ENCODE measurements around the gene NCKAP5.

Gene NCKAP5

GRCh38 chr2:133557614-133558013 lies 10.6 kb downstream of the NCKAP5 start:
- Histone ChIP-seq H3K4me3 (ENCODE audit: insufficient read depth, low read depth, low read length) (no peak overlapping the region), H3K4me1 (ENCODE audit: control insufficient read depth, insufficient read depth, low read length) (no peaks in the 10 kb centered on the region), H3K9me3 (ENCODE audit: control insufficient read depth, low read length) (no peaks in the 10 kb centered on the region), H3K27me3 (ENCODE audit: control insufficient read depth, insufficient read depth, low read length, poor library complexity, severe bottlenecking) (no peaks in the 10 kb centered on the region), H3K27ac (ENCODE audit: insufficient read depth, low read depth, low read length, poor library complexity, severe bottlenecking) (no peak overlapping the region), H3K36me3 (ENCODE audit: control insufficient read depth, insufficient read depth, low read length) (no peaks in the 10 kb centered on the region)
- 82 to 86% methylated on average over 3 of the region's 3 CpGs for WGBS, 2 experiments

DNA sequence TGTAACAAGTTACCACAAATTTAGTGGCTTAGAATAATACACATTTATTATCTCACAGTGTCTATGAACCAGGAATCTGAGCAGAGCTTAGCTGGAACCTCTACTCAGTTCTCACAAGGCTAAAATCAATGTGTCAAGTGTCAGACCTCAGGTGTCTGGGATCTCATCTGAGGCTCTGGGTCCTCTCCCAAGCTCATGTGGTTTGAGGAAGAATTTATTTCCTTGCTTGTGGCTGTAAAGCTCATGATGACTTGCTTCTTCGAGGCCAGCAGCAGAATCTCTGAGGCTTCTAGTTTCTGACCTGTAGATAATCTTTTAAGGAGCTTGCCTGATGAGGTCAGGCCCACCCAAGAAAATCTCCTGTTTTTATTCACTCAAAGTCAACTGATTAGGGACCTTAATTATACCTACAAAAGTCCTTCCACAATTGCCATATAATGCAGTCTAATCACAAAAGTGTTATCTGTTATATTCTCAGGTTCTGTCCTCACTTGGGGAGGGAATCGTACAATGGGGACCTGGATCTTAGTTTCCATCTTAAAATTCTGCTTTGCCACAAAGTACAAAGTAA lies 14.3 kb downstream of the NCKAP5 start:
- H3K27me3 ChIP-seq (ENCODE audit: control insufficient read depth, insufficient read depth, low read length, poor library complexity, severe bottlenecking), result no peaks in the 10 kb centered on the region
- H3K36me3 ChIP-seq (ENCODE audit: control insufficient read depth, insufficient read depth, low read length), result no peaks in the 10 kb centered on the region
- no peaks in the 10 kb centered on the region for H3K4me1 ChIP-seq (ENCODE audit: control insufficient read depth, insufficient read depth, low read length)
- WGBS, 2 experiments, result 90 to 97% methylated on average over 2 of the region's 2 CpGs
- H3K9me3 ChIP-seq (ENCODE audit: control insufficient read depth, low read length), result no peaks in the 10 kb centered on the region
- H3K4me3 ChIP-seq (ENCODE audit: insufficient read depth, low read depth, low read length), result no peak overlapping the region
- H3K27ac ChIP-seq (ENCODE audit: insufficient read depth, low read depth, low read length, poor library complexity, severe bottlenecking), result no peak overlapping the region

DNA sequence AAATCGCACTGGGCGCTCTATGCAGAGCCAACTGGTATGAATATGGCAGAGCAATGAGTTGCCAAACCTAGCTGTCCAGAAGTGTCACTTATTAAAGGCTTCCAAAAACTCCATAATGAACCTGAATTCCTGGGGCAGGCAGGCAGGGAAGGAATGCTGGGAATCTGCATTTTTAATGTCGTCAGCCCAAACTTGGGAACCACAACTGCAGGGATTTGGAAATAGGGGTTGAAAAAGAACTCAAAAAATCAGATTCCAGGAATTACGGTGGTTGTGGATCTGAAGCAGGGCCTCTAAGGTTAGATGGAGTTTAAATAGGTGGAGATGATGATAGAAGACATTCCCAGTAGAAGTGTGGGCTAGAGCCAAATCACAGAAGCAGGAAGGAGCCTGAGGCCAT lies 15.0 kb downstream of the NCKAP5 start:
- no peaks in the 10 kb centered on the region for H3K9me3 ChIP-seq (ENCODE audit: control insufficient read depth, low read length)
- no peak overlapping the region for H3K4me3 ChIP-seq (ENCODE audit: insufficient read depth, low read depth, low read length)
- no peaks in the 10 kb centered on the region for H3K36me3 ChIP-seq (ENCODE audit: control insufficient read depth, insufficient read depth, low read length)
- H3K4me1 ChIP-seq (ENCODE audit: control insufficient read depth, insufficient read depth, low read length), result no peaks in the 10 kb centered on the region
- H3K27me3 ChIP-seq (ENCODE audit: control insufficient read depth, insufficient read depth, low read length, poor library complexity, severe bottlenecking), result no peaks in the 10 kb centered on the region
- no peak overlapping the region for H3K27ac ChIP-seq (ENCODE audit: insufficient read depth, low read depth, low read length, poor library complexity, severe bottlenecking)
- WGBS, 2 experiments, result 93 to 95% methylated on average over 4 of the region's 4 CpGs

GRCh38 chr2:133552821-133553220 lies 15.4 kb downstream of the NCKAP5 start:
- WGBS, 2 experiments, result 88 to 93% methylated on average over 1 to 2 of the region's 2 CpGs
- no peaks in the 10 kb centered on the region for H3K9me3 ChIP-seq (ENCODE audit: control insufficient read depth, low read length)
- H3K27ac ChIP-seq (ENCODE audit: insufficient read depth, low read depth, low read length, poor library complexity, severe bottlenecking), result no peak overlapping the region
- H3K36me3 ChIP-seq (ENCODE audit: control insufficient read depth, insufficient read depth, low read length), result no peaks in the 10 kb centered on the region
- H3K4me1 ChIP-seq (ENCODE audit: control insufficient read depth, insufficient read depth, low read length), result no peaks in the 10 kb centered on the region
- no peaks in the 10 kb centered on the region for H3K27me3 ChIP-seq (ENCODE audit: control insufficient read depth, insufficient read depth, low read length, poor library complexity, severe bottlenecking)
- H3K4me3 ChIP-seq (ENCODE audit: insufficient read depth, low read depth, low read length), result no peak overlapping the region

DNA sequence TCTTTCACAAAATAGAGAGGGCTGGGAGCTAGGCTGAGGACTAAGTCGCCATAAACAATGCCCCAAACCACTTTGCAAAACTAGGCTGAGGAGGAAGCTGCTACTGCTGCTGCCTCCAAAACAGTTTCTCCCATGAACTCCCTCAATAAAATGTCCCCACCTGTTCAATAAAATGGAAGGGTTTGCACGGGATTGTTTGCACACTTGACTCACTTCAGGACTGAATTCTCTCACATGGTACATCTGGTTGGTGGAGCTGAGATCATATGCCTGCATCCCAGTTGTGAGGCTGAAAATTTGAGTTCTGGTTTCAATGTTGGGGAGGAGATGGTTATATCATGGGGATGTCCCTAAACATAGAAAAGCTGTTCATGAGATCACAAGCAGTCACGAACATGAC lies 26.5 kb downstream of the NCKAP5 start:
- Histone ChIP-seq H3K36me3 (ENCODE audit: control insufficient read depth, insufficient read depth, low read length) (no peaks in the 10 kb centered on the region), H3K9me3 (ENCODE audit: control insufficient read depth, low read length) (no peaks in the 10 kb centered on the region), H3K4me3 (ENCODE audit: insufficient read depth, low read depth, low read length) (no peak overlapping the region), H3K27me3 (ENCODE audit: control insufficient read depth, insufficient read depth, low read length, poor library complexity, severe bottlenecking) (no peaks in the 10 kb centered on the region), H3K4me1 (ENCODE audit: control insufficient read depth, insufficient read depth, low read length) (no peaks in the 10 kb centered on the region), H3K27ac (ENCODE audit: insufficient read depth, low read depth, low read length, poor library complexity, severe bottlenecking) (no peak overlapping the region)
- WGBS, 2 experiments, result 88 to 94% methylated on average over 3 of the region's 3 CpGs

- Histone ChIP-seq H3K36me3 (ENCODE audit: control insufficient read depth, insufficient read depth, low read length) (no peaks in the 10 kb centered on the region), H3K9me3 (ENCODE audit: control insufficient read depth, low read length) (no peaks in the 10 kb centered on the region), H3K27ac (ENCODE audit: insufficient read depth, low read depth, low read length, poor library complexity, severe bottlenecking) (no peak overlapping the region), H3K4me1 (ENCODE audit: control insufficient read depth, insufficient read depth, low read length) (no peaks in the 10 kb centered on the region), H3K4me3 (ENCODE audit: insufficient read depth, low read depth, low read length) (no peak overlapping the region), H3K27me3 (ENCODE audit: control insufficient read depth, insufficient read depth, low read length, poor library complexity, severe bottlenecking) (no peaks in the 10 kb centered on the region)
- 78% methylated on average over 1 of the region's 1 CpG; no CpG with 5 or more reads in 1 of the 2 experiments for WGBS, 2 experiments
These were observed 26.9 kb downstream of the NCKAP5 start for GRCh38 chr2:133541376-133541775.

- H3K9me3 ChIP-seq (ENCODE audit: control insufficient read depth, low read length), result no peaks in the 10 kb centered on the region
- H3K27me3 ChIP-seq (ENCODE audit: control insufficient read depth, insufficient read depth, low read length, poor library complexity, severe bottlenecking), result no peaks in the 10 kb centered on the region
- WGBS, 2 experiments, result 91 to 95% methylated on average over 4 of the region's 4 CpGs
- H3K36me3 ChIP-seq (ENCODE audit: control insufficient read depth, insufficient read depth, low read length), result no peaks in the 10 kb centered on the region
- H3K4me3 ChIP-seq (ENCODE audit: insufficient read depth, low read depth, low read length), result no peak overlapping the region
- no peak overlapping the region for H3K27ac ChIP-seq (ENCODE audit: insufficient read depth, low read depth, low read length, poor library complexity, severe bottlenecking)
- no peaks in the 10 kb centered on the region for H3K4me1 ChIP-seq (ENCODE audit: control insufficient read depth, insufficient read depth, low read length)
These were observed 35.3 kb downstream of the NCKAP5 start for GRCh38 chr2:133532919-133533318.

- Histone ChIP-seq H3K4me3 (ENCODE audit: insufficient read depth, low read depth, low read length) (no peak overlapping the region), H3K27me3 (ENCODE audit: control insufficient read depth, insufficient read depth, low read length, poor library complexity, severe bottlenecking) (no peaks in the 10 kb centered on the region), H3K4me1 (ENCODE audit: control insufficient read depth, insufficient read depth, low read length) (no peaks in the 10 kb centered on the region), H3K27ac (ENCODE audit: insufficient read depth, low read depth, low read length, poor library complexity, severe bottlenecking) (no peak overlapping the region), H3K36me3 (ENCODE audit: control insufficient read depth, insufficient read depth, low read length) (no peaks in the 10 kb centered on the region), H3K9me3 (ENCODE audit: control insufficient read depth, low read length) (no peaks in the 10 kb centered on the region)
- 83 to 85% methylated on average over 2 of the region's 2 CpGs for WGBS, 2 experiments
These were observed 36.9 kb downstream of the NCKAP5 start for GRCh38 chr2:133531382-133531781.

- Histone ChIP-seq H3K36me3 (ENCODE audit: control insufficient read depth, insufficient read depth, low read length) (no peaks in the 10 kb centered on the region), H3K9me3 (ENCODE audit: control insufficient read depth, low read length) (no peaks in the 10 kb centered on the region), H3K27me3 (ENCODE audit: control insufficient read depth, insufficient read depth, low read length, poor library complexity, severe bottlenecking) (no peaks in the 10 kb centered on the region), H3K4me1 (ENCODE audit: control insufficient read depth, insufficient read depth, low read length) (no peaks in the 10 kb centered on the region), H3K27ac (ENCODE audit: insufficient read depth, low read depth, low read length, poor library complexity, severe bottlenecking) (no peak overlapping the region), H3K4me3 (ENCODE audit: insufficient read depth, low read depth, low read length) (no peak overlapping the region)
These were observed 37.6 kb downstream of the NCKAP5 start for GRCh38 chr2:133530645-133531044.

DNA sequence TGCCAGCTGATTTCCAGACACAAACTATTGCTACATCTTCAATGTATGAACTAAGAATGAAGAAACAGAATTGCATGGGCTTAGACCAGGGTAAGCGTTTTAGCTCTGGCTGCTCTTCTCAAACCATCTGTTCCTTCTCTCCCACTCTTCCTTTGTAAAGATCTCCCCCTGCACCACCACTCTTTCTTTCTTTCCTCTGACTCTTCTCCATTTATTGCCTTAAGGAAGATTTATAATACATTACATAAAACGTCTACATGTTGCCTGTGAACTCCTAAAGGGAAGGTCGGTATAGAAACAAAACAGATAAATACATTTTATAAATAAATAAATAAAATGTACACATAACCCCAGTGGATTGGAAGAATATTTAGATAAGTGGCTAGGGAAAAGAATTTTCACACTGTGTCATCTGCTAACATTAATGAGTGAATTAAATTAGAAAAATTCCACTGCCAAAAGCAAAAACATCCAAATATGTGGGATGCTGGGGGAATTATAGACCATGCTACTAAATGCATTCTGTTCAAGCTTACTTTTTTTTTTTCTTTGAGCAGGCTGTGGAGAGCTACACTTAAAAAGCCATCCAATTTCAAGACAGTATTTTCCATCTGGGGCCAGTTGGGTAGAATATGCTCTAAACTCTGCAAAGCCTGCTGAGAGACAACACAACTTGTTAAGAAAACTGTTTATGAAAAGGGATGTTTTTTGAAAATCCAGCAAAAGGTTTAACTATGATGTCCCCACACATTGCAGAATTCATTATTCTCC lies 41.5 kb downstream of the NCKAP5 start:
- no peaks in the 10 kb centered on the region for H3K4me1 ChIP-seq (ENCODE audit: control insufficient read depth, insufficient read depth, low read length)
- H3K36me3 ChIP-seq (ENCODE audit: control insufficient read depth, insufficient read depth, low read length), result no peaks in the 10 kb centered on the region
- 85 to 86% methylated on average over 1 of the region's 3 CpGs for WGBS, 2 experiments
- H3K27ac ChIP-seq (ENCODE audit: insufficient read depth, low read depth, low read length, poor library complexity, severe bottlenecking), result no peak overlapping the region
- H3K9me3 ChIP-seq (ENCODE audit: control insufficient read depth, low read length), result no peaks in the 10 kb centered on the region
- no peak overlapping the region for H3K4me3 ChIP-seq (ENCODE audit: insufficient read depth, low read depth, low read length)
- no peaks in the 10 kb centered on the region for H3K27me3 ChIP-seq (ENCODE audit: control insufficient read depth, insufficient read depth, low read length, poor library complexity, severe bottlenecking)
